Heart right ventricle (tissue), 16 donors: ENCODE measurements around the gene CEP95. TPM values are rescaled to one million over a fixed set of nuclear protein-coding genes. Genes with fewer than 3 reads are reported as not detected.

Source experiments
- ATAC-seq, 8 donors: fragments of 200-7000 bp; cut with Tn5 transposase; one replicate each; pipeline ENCODE4 v1.9.1; 2020; ENCODE audit warnings: mild to moderate bottlenecking in 8 of 8, moderate library complexity in 8 of 8, moderate number of reproducible peaks in 1 of 8
- DNase-seq, 2 donors: peaks; one replicate each; pipeline ENCODE4 v3.0.0-alpha.2; 2020
- H3K27ac ChIP-seq, 10 donors: fragments of 200-600 bp; sonication (generic) in 2 of 10; one replicate each; pipeline versions ENCODE4 v1.5.0 to v1.8.0; 2020 to 2022; ENCODE audit warnings: mild to moderate bottlenecking in 3 of 10
- H3K27me3 ChIP-seq, 7 donors: fragments of 200-600 bp; one replicate each; pipeline ENCODE4 v1.8.0; 2021 to 2022; ENCODE audit warnings: mild to moderate bottlenecking in 2 of 7
- H3K36me3 ChIP-seq, 9 donors: fragments of 200-600 bp; sonication (generic) in 1 of 9; one replicate each; pipeline versions ENCODE4 v1.5.0 to v1.8.0; 2020 to 2022; ENCODE audit warnings: mild to moderate bottlenecking in 2 of 9
- H3K4me1 ChIP-seq, 9 donors: fragments of 200-600 bp; sonication (generic) in 1 of 9; one replicate each; pipeline versions ENCODE4 v1.5.0 to v1.8.0; 2020 to 2022; ENCODE audit warnings: mild to moderate bottlenecking in 4 of 9
- H3K4me3 ChIP-seq, 10 donors: fragments of 200-600 bp; sonication (generic) in 2 of 10; one replicate each; pipeline versions ENCODE4 v1.5.0 to v1.8.0; 2020 to 2022; ENCODE audit warnings: mild to moderate bottlenecking in 7 of 10, moderate library complexity in 2 of 10
- H3K9me3 ChIP-seq, 11 donors: fragments of 200-600 bp in 10 of 11; sonication (generic) in 2 of 11; one replicate each; pipeline versions ENCODE4 v1.5.0 to v1.8.0; 2013 to 2022; ENCODE audit warnings: mild to moderate bottlenecking in 2 of 11, control low read depth in 1 of 11, moderate library complexity in 1 of 11
- CTCF ChIP-seq, 9 donors: fragments of 200-600 bp; sonication (generic) in 2 of 9; IDR thresholded peaks; one replicate each; pipeline versions ENCODE4 v1.5.0 to v1.8.0; 2021 to 2022; ENCODE audit warnings: antibody characterized with exemption in 9 of 9, mild to moderate bottlenecking in 5 of 9, moderate library complexity in 1 of 9
- WGBS, 2 donors: extraction: QIAGEN DNeasy Blood & Tissue Kit; methylation state at CpG; one replicate each; pipeline ENCODE4 v1.1.7; 2013; ENCODE audit warnings: inconsistent platforms in 1 of 2; 5-methylcytosine and 5-hydroxymethylcytosine counted together
- intact Hi-C, 10 donors: fragments of 100-400 bp; cut with DNase I; formaldehyde crosslinking; loops; one replicate each; pipeline versions ENCODE4 v1.11.1 to v1.14.2; 2022
- polyA plus RNA-seq, 2 donors: library from polyadenylated mRNA; stranded (reverse); fragments of 200-250 nt; gene quantifications; one replicate each; pipeline ENCODE4 v1.2.3, GENCODE V29; 2013
- total RNA-seq, 10 donors: library from RNA; stranded (reverse); fragmentation: NEBNext Ultra II Directional in 3 of 10; extraction: Animal tissue kit (Norgen Biotek cat#: 25700) in 3 of 10; gene quantifications; one replicate each; pipeline versions ENCODE4 v1.2.1 to v1.2.4, GENCODE V29; 2021 to 2023
- donor health status: Arrhythmogenic right ventricular cardiomyopathy.
- donor health status: ischemic (EF 13 %, LVEDD 7.1; RV severe dilation, severe dysfunction).
- donor health status: healthy with polysubstance abuse.
- donor health status: DM: no; HTN: yes; CAD: no.
- donor health status: DM: no; HTN: no; CAD: no.
- donor health status: ischemic (EF 25% LVEDD 6.9; RV normal size, moderate dysfunction).
- donor health status: ischemic (EF 25% LVEDD 5.7; RV mildly dilated, moderate dysfunction).
- donor health status: healthy.
- donor health status: DM: yes; HTN: yes; CAD: no.
- donor health status: Ischemic cardiomyopathy.
- donor health status: ischemic (EF 35%, LVEDD 5.7; RV mildly dilated, moderate dysfunction).
- donor health status: nonischemic (EF 11% LVEDD 7.7; RV severe dilation, severe dysfunction).
- donor health status: DM: yes; HTN: yes; CAD: no.
- donor health status: PGD.
- donor health status: ischemic (EF 29% LVEDD 5.4; RV normal size, mild dysfunction).
- donor health status: nonischemic (EF 23%, LVEDD 6.1; RV moderate dilation, normal function).

The CEP95 gene
- total and polyA plus RNA-seq, 12 donors = 8.6 to 62.4 (median 14.6) TPM

- Histone ChIP-seq H3K36me3 (peaks cover 0 to 81% (median 61%) of the 10 kb centered on the region in 9 donors), H3K9me3 (no peaks in the 10 kb centered on the region), H3K27ac (no peak overlapping the region), H3K4me1 (peaks cover 12 to 82% (median 69%) of the 10 kb centered on the region in 9 donors), H3K4me3 (no peak overlapping the region), H3K27me3 (no peaks in the 10 kb centered on the region)
- ATAC-seq = no peak
- TF ChIP-seq CTCF (IDR thresholded peaks at IDR 0.05) = no peak
- DNase-seq = no peak
- intact Hi-C loops = loop anchor here in 1 of 10 donors (10.0 kb wide), 1 partner anchor 676 kb away; the partner anchor contains the start of genes FTSJ3 and PSMC5
- WGBS, 2 donors = 72 to 78% methylated on average over 11 of the region's 11 CpGs
Observed at GRCh38 chr17:64500862-64501765, 5.7 kb upstream of the CEP95 start.

DNA sequence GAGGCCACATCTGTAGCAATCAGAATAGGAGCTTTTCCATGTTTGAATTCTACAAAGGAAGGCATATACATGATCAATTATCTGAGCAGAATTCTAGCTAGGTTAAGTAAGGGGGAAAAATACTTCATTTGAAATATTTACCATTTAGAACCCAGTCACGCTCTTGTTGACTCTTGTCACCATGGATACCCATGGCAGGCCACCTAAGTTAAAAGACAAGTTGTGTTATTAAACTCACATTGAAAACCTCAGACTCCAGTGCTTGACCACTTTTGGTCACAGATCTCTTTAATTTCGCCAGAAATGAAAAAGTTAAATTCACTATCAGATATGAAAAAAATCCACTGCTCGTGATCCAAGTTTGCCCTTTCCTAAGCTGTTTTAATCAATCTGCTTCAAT, 4.8 kb upstream of the CEP95 start:
- Histone ChIP-seq H3K27me3 (no peaks in the 10 kb centered on the region), H3K9me3 (no peaks in the 10 kb centered on the region), H3K36me3 (peaks cover 0 to 81% (median 61%) of the 10 kb centered on the region in 9 donors), H3K4me1 (peaks cover 12 to 77% (median 66%) of the 10 kb centered on the region in 9 donors), H3K27ac (peak overlapping the region in 1 of 10 donors; percentile 25), H3K4me3 (peak overlapping the region in 1 of 10 donors; percentile 8)
- ATAC-seq = no peak
- DNase-seq = no peak
- TF ChIP-seq CTCF (IDR thresholded peaks at IDR 0.05) = no peak
- WGBS, 2 donors = 65 to 75% methylated on average over 3 of the region's 3 CpGs
- intact Hi-C loops = loop anchor here in 1 of 10 donors (10.0 kb wide), 1 partner anchor 677 kb away; the partner anchor contains the start of genes FTSJ3 and PSMC5

DNA sequence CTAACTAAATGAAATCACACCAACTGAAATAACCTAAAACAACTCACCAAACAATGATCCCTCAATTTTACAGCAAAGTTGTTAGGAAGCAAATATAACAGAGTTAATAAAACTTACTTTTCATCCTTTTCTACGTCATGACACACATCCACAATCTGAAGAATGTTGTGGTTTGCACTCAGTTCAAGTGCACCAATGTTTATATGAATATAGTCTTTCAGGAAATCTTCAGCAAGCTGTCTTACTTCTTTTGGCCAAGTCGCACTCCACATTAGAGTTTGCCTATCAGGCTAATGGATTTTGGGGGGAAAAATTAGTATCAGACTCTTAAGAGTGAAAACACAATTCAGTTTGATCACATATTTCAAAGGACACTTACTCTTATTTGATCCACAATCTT, 4.0 kb upstream of the CEP95 start:
- H3K4me1 ChIP-seq = peaks cover 8 to 74% (median 63%) of the 10 kb centered on the region in 9 donors
- peaks cover 0 to 75% (median 61%) of the 10 kb centered on the region in 9 donors for H3K36me3 ChIP-seq
- intact Hi-C loops = loop anchor here in 1 of 10 donors (10.0 kb wide), 1 partner anchor 678 kb away; the partner anchor contains the start of genes FTSJ3 and PSMC5
- no peaks in the 10 kb centered on the region for H3K27me3 ChIP-seq
- ATAC-seq (no peak), DNase-seq (no peak)
- H3K9me3 ChIP-seq = no peaks in the 10 kb centered on the region
- TF ChIP-seq CTCF (IDR thresholded peaks at IDR 0.05) = no peak
- 73 to 76% methylated on average over 2 of the region's 2 CpGs for WGBS, 2 donors
- peak overlapping the region in 2 of 10 donors; percentile 4 to 25 for H3K27ac ChIP-seq
- H3K4me3 ChIP-seq = peak overlapping the region in 3 of 10 donors; percentile 82 to 97 (median 90)

DNA sequence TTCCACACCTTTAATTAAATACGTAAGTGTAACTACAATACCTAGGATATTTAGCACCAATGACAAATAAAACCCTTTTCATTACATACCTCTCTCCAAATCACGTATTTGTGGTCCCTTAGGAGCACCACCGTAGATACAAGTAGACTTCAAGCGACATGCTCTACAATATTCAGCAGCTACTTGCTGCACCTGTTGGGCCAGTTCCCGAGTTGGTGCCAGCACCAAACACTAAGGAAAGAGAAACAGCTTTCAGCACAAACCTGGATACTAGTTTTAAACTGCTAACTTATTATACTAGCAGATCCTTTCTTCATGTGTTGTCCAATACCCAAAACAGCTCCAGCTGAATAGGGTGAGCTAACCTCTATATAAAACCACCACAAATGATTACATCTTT, 3.4 kb upstream of the CEP95 start:
- peak overlapping the region in 7 of 10 donors; percentile 82 to 98 (median 91) for H3K4me3 ChIP-seq
- 67 to 73% methylated on average over 5 of the region's 5 CpGs for WGBS, 2 donors
- intact Hi-C loops = loop anchor here in 1 of 10 donors (10.0 kb wide), 1 partner anchor 679 kb away; the partner anchor contains the start of genes FTSJ3 and PSMC5

More for the DNA sequence above, 3.4 kb upstream of the CEP95 start:
- H3K4me1 ChIP-seq = peaks cover 8 to 74% (median 64%) of the 10 kb centered on the region in 9 donors
- no peaks in the 10 kb centered on the region for H3K9me3 ChIP-seq
- peaks cover 0 to 69% (median 61%) of the 10 kb centered on the region in 9 donors for H3K36me3 ChIP-seq
- H3K27ac ChIP-seq = peak overlapping the region in 4 of 10 donors; percentile 4 to 100 (median 52)
- DNase-seq (no peak), ATAC-seq (no peak)
- no peaks in the 10 kb centered on the region for H3K27me3 ChIP-seq
- no peak for TF ChIP-seq CTCF (IDR thresholded peaks at IDR 0.05)
